Measurements from ENCODE around the gene IGFBP6. TPM values are rescaled to one million over a fixed set of nuclear protein-coding genes. Genes with fewer than 3 reads are reported as not detected.

IGFBP6 gene
- polyA plus RNA-seq, 1 donor = 49.2 TPM

GRCh38 chr12:53059434-53060063 is 37.9 kb upstream of the IGFBP6 start:
- DNase-seq = no peak

GRCh38 chr12:53060064-53060720 is 37.3 kb upstream of the IGFBP6 start:
- DNase-seq = no peak

GRCh38 chr12:53060721-53061276 is 36.7 kb upstream of the IGFBP6 start:
- no peak for DNase-seq

- DNase-seq = no peak
These were observed 36.0 kb upstream of the IGFBP6 start for GRCh38 chr12:53061404-53062010.

- no peak for DNase-seq
These were observed 35.2 kb upstream of the IGFBP6 start for GRCh38 chr12:53062011-53062961.

GRCh38 chr12:53062977-53063707 is 34.3 kb upstream of the IGFBP6 start:
- DNase-seq = no peak

GRCh38 chr12:53063708-53064612 is 33.5 kb upstream of the IGFBP6 start:
- DNase-seq = peak; percentile 84

GRCh38 chr12:53064613-53065436 is 32.6 kb upstream of the IGFBP6 start:
- DNase-seq = no peak

- no peak for DNase-seq
These were observed 32.0 kb upstream of the IGFBP6 start for GRCh38 chr12:53065470-53065869.

GRCh38 chr12:53065975-53066931 is 31.2 kb upstream of the IGFBP6 start:
- peak; percentile 86 for DNase-seq

- DNase-seq = no peak
These were observed 30.1 kb upstream of the IGFBP6 start for GRCh38 chr12:53067074-53067992.

GRCh38 chr12:53067993-53068770 is 29.3 kb upstream of the IGFBP6 start:
- DNase-seq = no peak

GRCh38 chr12:53068811-53069585 is 28.5 kb upstream of the IGFBP6 start:
- no peak for DNase-seq

GRCh38 chr12:53069621-53070410 is 27.7 kb upstream of the IGFBP6 start:
- DNase-seq = peak; percentile 79
